D721Med (cell line): Measurements from ENCODE around the gene NCAM1.

Experiments used
- DNase-seq: peaks from one replicate; pipeline ENCODE4 v3.0.0; 2011; ENCODE audit warnings: low spot score; ENCODE audit not compliant: insufficient read length
- FAIRE-seq: peaks from 2 replicates; lab custom pipeline; 2011; peaks lifted over from hg19 to GRCh38; lab: Jason Lieb, UNC
- CTCF ChIP-seq: IDR thresholded peaks from 2 replicates; pipeline ENCODE4 v1.5.1; 2012; ENCODE audit warnings: mild to moderate bottlenecking, control low read depth; ENCODE audit not compliant: insufficient read depth; ENCODE audit errors: missing control alignments

Gene NCAM1

GRCh38 chr11:112968941-112969713 lies 7.9 kb downstream of the NCAM1 start:
- FAIRE-seq (no peak), DNase-seq (no peak)
- no peak for TF ChIP-seq CTCF

- no peak for TF ChIP-seq CTCF
- DNase-seq = no peak
- FAIRE-seq = no peak
Observed at GRCh38 chr11:112971195-112971594, 10.0 kb downstream of the NCAM1 start.

GRCh38 chr11:112971827-112972226 lies 10.6 kb downstream of the NCAM1 start:
- FAIRE-seq = no peak
- no peak for TF ChIP-seq CTCF
- DNase-seq = no peak

GRCh38 chr11:112972399-112973145 lies 11.4 kb downstream of the NCAM1 start:
- DNase-seq (no peak), FAIRE-seq (no peak)
- TF ChIP-seq CTCF = no peak

GRCh38 chr11:112975051-112975450 lies 13.8 kb downstream of the NCAM1 start:
- no peak for DNase-seq
- no peak for TF ChIP-seq CTCF
- peak; percentile 58 for FAIRE-seq

GRCh38 chr11:112975493-112975892 lies 14.3 kb downstream of the NCAM1 start:
- no peak for TF ChIP-seq CTCF
- DNase-seq (no peak), FAIRE-seq (no peak)

GRCh38 chr11:112977755-112978154 lies 16.5 kb downstream of the NCAM1 start:
- FAIRE-seq = no peak
- TF ChIP-seq CTCF = no peak
- DNase-seq = no peak
